ENCODE results near the gene RTL9.

DNA sequence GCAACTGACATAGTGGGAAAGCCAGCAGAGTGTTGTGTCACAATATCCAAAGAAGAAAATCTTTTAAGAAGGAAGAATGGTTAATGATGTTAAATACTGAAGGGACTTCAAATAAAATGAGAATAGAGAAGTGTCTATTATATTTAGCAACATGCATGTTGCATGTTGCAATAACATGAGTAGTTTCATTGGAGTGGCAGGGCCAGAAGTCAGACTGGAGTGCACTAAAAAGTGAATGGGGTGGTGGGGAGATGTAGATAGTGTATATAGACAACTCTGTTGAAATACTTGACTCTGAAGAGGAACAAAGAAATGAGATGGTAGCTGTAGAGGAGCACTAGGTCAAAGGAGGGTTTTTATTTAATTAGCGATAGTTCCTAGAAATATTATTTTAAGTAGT lies 31.3 kb upstream of the RTL9 start:
- TF ChIP-seq POLR2A (IDR thresholded peaks at IDR 0.05; ENCODE audit: low read depth, low read length) (no peak), POLR2AphosphoS5 (IDR thresholded peaks at IDR 0.05; ENCODE audit: low read depth, low read length) (no peak)

All from GM12892 (cell line).